Activated T-cell treated with anti-CD3 and anti-CD28 coated beads, Interleukin-2, amount 50 U/mL, for 4 hours (primary cell): ENCODE results near the gene FMN2. TPM values are rescaled to one million over a fixed set of nuclear protein-coding genes. Genes with fewer than 3 reads are reported as not detected.

Source experiments
- ATAC-seq, 2 donors: fragments of 200-7000 bp; cut with Tn5 transposase; one replicate each; pipeline ENCODE4 v1.10.0; 2021
- DNase-seq: peaks from one replicate; pipeline ENCODE4 v3.0.0-alpha.2; 2020
- H3K27me3 Mint-ChIP-seq: one replicate; pipeline ENCODE4 v1.8.0; 2021; ENCODE audit warnings: low read depth, mixed read lengths
- H3K36me3 Mint-ChIP-seq: one replicate; pipeline ENCODE4 v1.8.0; 2022; ENCODE audit warnings: mixed read lengths; ENCODE audit not compliant: insufficient read depth
- H3K4me1 Mint-ChIP-seq: one replicate; pipeline ENCODE4 v1.8.0; 2021; ENCODE audit warnings: low read depth, mixed read lengths
- H3K4me3 Mint-ChIP-seq: one replicate; pipeline ENCODE4 v1.8.0; 2021; ENCODE audit warnings: mild to moderate bottlenecking, moderate library complexity, mixed read lengths
- H3K9me3 Mint-ChIP-seq: one replicate; pipeline ENCODE4 v1.8.0; 2021; ENCODE audit warnings: mixed read lengths
- total RNA-seq, 3 donors: library from RNA; stranded (reverse); gene quantifications; one replicate each; pipeline ENCODE4 v1.2.1, GENCODE V29; 2021

Gene FMN2
- total RNA-seq, 3 donors from 2014 or later: not detected

GRCh38 chr1:240362826-240363225 is 271.1 kb downstream of the FMN2 start:
- no peak overlapping the region for H3K4me3 Mint-ChIP-seq
- H3K4me1 Mint-ChIP-seq: no peaks in the 10 kb centered on the region
- no peaks in the 10 kb centered on the region for H3K36me3 Mint-ChIP-seq
- peaks cover 14% of the 10 kb centered on the region for H3K9me3 Mint-ChIP-seq
- H3K27me3 Mint-ChIP-seq: no peaks in the 10 kb centered on the region
- ATAC-seq (no peak), DNase-seq (no peak)

- Mint-ChIP-seq H3K27me3 (no peaks in the 10 kb centered on the region), H3K4me1 (no peaks in the 10 kb centered on the region), H3K4me3 (no peak overlapping the region), H3K9me3 (peaks cover 15% of the 10 kb centered on the region), H3K36me3 (no peaks in the 10 kb centered on the region)
- no peak for ATAC-seq
- no peak for DNase-seq
Observed at GRCh38 chr1:240363315-240363714, 271.6 kb downstream of the FMN2 start.

GRCh38 chr1:240363914-240364313 is 272.2 kb downstream of the FMN2 start:
- Mint-ChIP-seq H3K4me1 (no peaks in the 10 kb centered on the region), H3K9me3 (peaks cover 15% of the 10 kb centered on the region), H3K27me3 (no peaks in the 10 kb centered on the region), H3K4me3 (no peak overlapping the region), H3K36me3 (no peaks in the 10 kb centered on the region)
- no peak for DNase-seq
- no peak for ATAC-seq

- Mint-ChIP-seq H3K4me1 (no peaks in the 10 kb centered on the region), H3K4me3 (no peak overlapping the region), H3K9me3 (peaks cover 4% of the 10 kb centered on the region), H3K36me3 (no peaks in the 10 kb centered on the region), H3K27me3 (no peaks in the 10 kb centered on the region)
- no peak for DNase-seq
- no peak for ATAC-seq
Observed at GRCh38 chr1:240366636-240367035, 275.0 kb downstream of the FMN2 start.

- ATAC-seq (no peak), DNase-seq (no peak)
- Mint-ChIP-seq H3K4me3 (no peak overlapping the region), H3K27me3 (no peaks in the 10 kb centered on the region), H3K9me3 (peaks cover 18% of the 10 kb centered on the region), H3K36me3 (no peaks in the 10 kb centered on the region), H3K4me1 (no peaks in the 10 kb centered on the region)
Observed at GRCh38 chr1:240385551-240385950, 293.9 kb downstream of the FMN2 start.

GRCh38 chr1:240385985-240386978 is 294.6 kb downstream of the FMN2 start:
- no peaks in the 10 kb centered on the region for H3K4me1 Mint-ChIP-seq
- H3K9me3 Mint-ChIP-seq: peaks cover 15% of the 10 kb centered on the region
- no peaks in the 10 kb centered on the region for H3K27me3 Mint-ChIP-seq

GRCh38 chr1:240387051-240387450 is 295.4 kb downstream of the FMN2 start:
- no peak overlapping the region for H3K4me3 Mint-ChIP-seq
- H3K9me3 Mint-ChIP-seq: peaks cover 11% of the 10 kb centered on the region
- H3K36me3 Mint-ChIP-seq: no peaks in the 10 kb centered on the region
- no peak for DNase-seq
- H3K27me3 Mint-ChIP-seq: no peaks in the 10 kb centered on the region
- H3K4me1 Mint-ChIP-seq: no peaks in the 10 kb centered on the region
- no peak for ATAC-seq

More at GRCh38 chr1:240385985-240386978, 294.6 kb downstream of the FMN2 start:
- Mint-ChIP-seq H3K36me3 (no peaks in the 10 kb centered on the region), H3K4me3 (no peak overlapping the region)
- DNase-seq (no peak), ATAC-seq (no peak)

GRCh38 chr1:240391660-240392260 is 300.1 kb downstream of the FMN2 start:
- H3K36me3 Mint-ChIP-seq: no peaks in the 10 kb centered on the region
- no peaks in the 10 kb centered on the region for H3K27me3 Mint-ChIP-seq
- no peaks in the 10 kb centered on the region for H3K4me1 Mint-ChIP-seq
- DNase-seq: no peak
- ATAC-seq: no peak
- H3K9me3 Mint-ChIP-seq: peaks cover 9% of the 10 kb centered on the region
- no peak overlapping the region for H3K4me3 Mint-ChIP-seq

GRCh38 chr1:240394353-240394752 is 302.7 kb downstream of the FMN2 start:
- H3K4me1 Mint-ChIP-seq: no peaks in the 10 kb centered on the region
- no peaks in the 10 kb centered on the region for H3K27me3 Mint-ChIP-seq
- H3K9me3 Mint-ChIP-seq: peaks cover 6% of the 10 kb centered on the region
- ATAC-seq (no peak), DNase-seq (no peak)
- no peaks in the 10 kb centered on the region for H3K36me3 Mint-ChIP-seq
- no peak overlapping the region for H3K4me3 Mint-ChIP-seq

GRCh38 chr1:240395336-240395735 is 303.7 kb downstream of the FMN2 start:
- ATAC-seq: no peak

GRCh38 chr1:240399381-240399780 is 307.7 kb downstream of the FMN2 start:
- no peak for ATAC-seq
- DNase-seq: no peak
- Mint-ChIP-seq H3K9me3 (peaks cover 3% of the 10 kb centered on the region), H3K27me3 (no peaks in the 10 kb centered on the region), H3K36me3 (no peaks in the 10 kb centered on the region), H3K4me1 (no peaks in the 10 kb centered on the region), H3K4me3 (no peak overlapping the region)

More at GRCh38 chr1:240395336-240395735, 303.7 kb downstream of the FMN2 start:
- no peak for DNase-seq
- no peaks in the 10 kb centered on the region for H3K36me3 Mint-ChIP-seq
- H3K4me3 Mint-ChIP-seq: no peak overlapping the region
- no peaks in the 10 kb centered on the region for H3K27me3 Mint-ChIP-seq
- peaks cover 6% of the 10 kb centered on the region for H3K9me3 Mint-ChIP-seq
- H3K4me1 Mint-ChIP-seq: no peaks in the 10 kb centered on the region

- H3K27me3 Mint-ChIP-seq: no peaks in the 10 kb centered on the region
- no peaks in the 10 kb centered on the region for H3K36me3 Mint-ChIP-seq
- H3K9me3 Mint-ChIP-seq: peaks cover under 1% of the 10 kb centered on the region
- no peaks in the 10 kb centered on the region for H3K4me1 Mint-ChIP-seq
- no peak for ATAC-seq
- DNase-seq: no peak
- no peak overlapping the region for H3K4me3 Mint-ChIP-seq
Observed at GRCh38 chr1:240401731-240402130, 310.0 kb downstream of the FMN2 start.

GRCh38 chr1:240402326-240402725 is 310.6 kb downstream of the FMN2 start:
- H3K9me3 Mint-ChIP-seq: no peaks in the 10 kb centered on the region
- H3K27me3 Mint-ChIP-seq: no peaks in the 10 kb centered on the region
- H3K36me3 Mint-ChIP-seq: no peaks in the 10 kb centered on the region
- no peaks in the 10 kb centered on the region for H3K4me1 Mint-ChIP-seq
- H3K4me3 Mint-ChIP-seq: no peak overlapping the region
- ATAC-seq (no peak), DNase-seq (no peak)

GRCh38 chr1:240404286-240404685 is 312.6 kb downstream of the FMN2 start:
- DNase-seq (no peak), ATAC-seq (no peak)
- Mint-ChIP-seq H3K27me3 (no peaks in the 10 kb centered on the region), H3K4me3 (no peak overlapping the region), H3K9me3 (no peaks in the 10 kb centered on the region), H3K4me1 (no peaks in the 10 kb centered on the region), H3K36me3 (no peaks in the 10 kb centered on the region)

GRCh38 chr1:240405751-240406150 is 314.1 kb downstream of the FMN2 start:
- Mint-ChIP-seq H3K4me1 (no peaks in the 10 kb centered on the region), H3K9me3 (no peaks in the 10 kb centered on the region), H3K4me3 (no peak overlapping the region), H3K27me3 (no peaks in the 10 kb centered on the region), H3K36me3 (no peaks in the 10 kb centered on the region)
- DNase-seq (no peak), ATAC-seq (no peak)
